ENCODE measurements around the gene ATP10B. TPM values are rescaled to one million over a fixed set of nuclear protein-coding genes. Genes with fewer than 3 reads are reported as not detected.
A peak's percentile ranks its signal among the peaks of the same experiment; 100 is the strongest.
"Not testable (repeated sequence)": the region's sequence is repeated elsewhere in the genome, so short reads cannot be mapped to it uniquely, and the experiment has no call there.

Gene ATP10B
- polyA plus RNA-seq, 3 donors: not detected

DNA sequence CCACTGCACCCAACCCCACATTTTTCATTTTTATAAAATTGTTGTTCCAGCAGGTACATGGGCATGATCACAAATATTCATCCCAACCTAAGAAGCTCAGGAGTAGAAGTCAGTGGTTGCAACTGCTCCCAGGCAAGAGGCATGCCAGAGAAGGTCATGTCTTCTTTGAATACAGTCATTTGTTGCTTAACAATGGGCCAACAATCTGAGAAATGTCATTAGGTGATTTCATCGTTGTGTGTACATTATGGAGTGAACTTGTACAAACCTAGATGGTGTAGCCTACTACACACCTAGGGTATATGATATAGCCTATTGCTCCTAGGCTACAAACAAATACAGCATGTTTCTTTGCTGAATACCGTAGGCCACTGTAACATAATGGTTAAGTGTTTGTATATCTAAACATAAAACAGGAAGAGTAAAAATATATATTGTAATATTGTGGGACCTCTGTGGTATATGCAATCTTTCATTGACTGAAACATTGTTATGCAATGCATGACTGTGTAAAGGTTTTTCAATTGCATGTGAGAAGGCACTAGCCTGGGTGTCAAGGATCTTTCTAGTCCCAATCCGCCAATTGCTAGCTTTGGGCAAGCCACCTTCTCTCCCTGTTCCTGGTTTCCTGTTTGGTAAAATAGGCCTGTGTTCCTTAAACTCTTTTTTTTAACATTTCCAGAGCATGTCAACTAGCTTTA is 27.6 kb downstream of the ATP10B start:
- H3K9me3 Mint-ChIP-seq: peaks cover 16 to 27% (median 22%) of the 10 kb centered on the region in 7 donors
- H3K27me3 Mint-ChIP-seq (ENCODE audit: low read depth in 3 of 3): peaks cover 0 to 4% (median 4%) of the 10 kb centered on the region in 3 donors
- H3K4me1 Mint-ChIP-seq: peaks cover 39% of the 10 kb centered on the region
- Histone ChIP-seq H3K36me3 (replicated peaks in 1 of 2; ENCODE audit: control insufficient read depth in 1 of 2, insufficient read depth in 2 of 2, low read length in 2 of 2) (no peaks in the 10 kb centered on the region), H3K4me3 (replicated peaks in 1 of 3; ENCODE audit: low read depth in 2 of 3, low read length in 3 of 3) (peak overlapping the region in 1 of 3 experiments; percentile 34), H4K20me1 (ENCODE audit: insufficient read depth, low read length) (no peaks in the 10 kb centered on the region), H2AFZ (ENCODE audit: insufficient read depth, low read depth, low read length, poor library complexity, severe bottlenecking) (no peak overlapping the region), H3K27me3 (ENCODE audit: control insufficient read depth in 2 of 2, insufficient read depth in 2 of 2, low read length in 2 of 2) (no peaks in the 10 kb centered on the region), H3K9me3 (replicated peaks in 1 of 2; ENCODE audit: control insufficient read depth in 1 of 2, insufficient read depth in 1 of 2, low read length in 2 of 2) (peaks cover 6 to 19% of the 10 kb centered on the region in 2 donors), H3K9ac (ENCODE audit: insufficient read depth, low read length, poor library complexity, severe bottlenecking) (no peak overlapping the region), H3K79me2 (ENCODE audit: insufficient read depth, low read length) (no peaks in the 10 kb centered on the region), H3K4me1 (ENCODE audit: control insufficient read depth in 1 of 2, insufficient read depth in 2 of 2, low read length in 2 of 2) (peaks cover 14 to 30% of the 10 kb centered on the region in 2 donors), H3K4me2 (replicated peaks; ENCODE audit: extremely low read depth, low read length, poor library complexity, severe bottlenecking) (peak overlapping the region; percentile 24), H3K27ac (ENCODE audit: low read depth in 1 of 2, low read length in 2 of 2) (no peak overlapping the region)
- H3K27ac Mint-ChIP-seq: peak overlapping the region; percentile 38 to 86 (median 62)
- peak overlapping the region in 1 of 2 donors; percentile 2 for H3K4me3 Mint-ChIP-seq
- H3K36me3 Mint-ChIP-seq: peaks cover 4 to 11% of the 10 kb centered on the region in 2 donors
- peak; percentile 44 to 65 (median 56) for DNase-seq
- intact Hi-C loops (cut with micrococcal nuclease): no loop called here
- WGBS (ENCODE audit: insufficient coverage): no CpG with 5 or more reads among the region's 3 CpGs
- TF ChIP-seq, protein P1, sequence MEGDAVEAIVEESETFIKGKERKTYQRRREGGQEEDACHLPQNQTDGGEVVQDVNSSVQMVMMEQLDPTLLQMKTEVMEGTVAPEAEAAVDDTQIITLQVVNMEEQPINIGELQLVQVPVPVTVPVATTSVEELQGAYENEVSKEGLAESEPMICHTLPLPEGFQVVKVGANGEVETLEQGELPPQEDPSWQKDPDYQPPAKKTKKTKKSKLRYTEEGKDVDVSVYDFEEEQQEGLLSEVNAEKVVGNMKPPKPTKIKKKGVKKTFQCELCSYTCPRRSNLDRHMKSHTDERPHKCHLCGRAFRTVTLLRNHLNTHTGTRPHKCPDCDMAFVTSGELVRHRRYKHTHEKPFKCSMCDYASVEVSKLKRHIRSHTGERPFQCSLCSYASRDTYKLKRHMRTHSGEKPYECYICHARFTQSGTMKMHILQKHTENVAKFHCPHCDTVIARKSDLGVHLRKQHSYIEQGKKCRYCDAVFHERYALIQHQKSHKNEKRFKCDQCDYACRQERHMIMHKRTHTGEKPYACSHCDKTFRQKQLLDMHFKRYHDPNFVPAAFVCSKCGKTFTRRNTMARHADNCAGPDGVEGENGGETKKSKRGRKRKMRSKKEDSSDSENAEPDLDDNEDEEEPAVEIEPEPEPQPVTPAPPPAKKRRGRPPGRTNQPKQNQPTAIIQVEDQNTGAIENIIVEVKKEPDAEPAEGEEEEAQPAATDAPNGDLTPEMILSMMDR (IDR thresholded peaks at IDR 0.05): no peak

DNA sequence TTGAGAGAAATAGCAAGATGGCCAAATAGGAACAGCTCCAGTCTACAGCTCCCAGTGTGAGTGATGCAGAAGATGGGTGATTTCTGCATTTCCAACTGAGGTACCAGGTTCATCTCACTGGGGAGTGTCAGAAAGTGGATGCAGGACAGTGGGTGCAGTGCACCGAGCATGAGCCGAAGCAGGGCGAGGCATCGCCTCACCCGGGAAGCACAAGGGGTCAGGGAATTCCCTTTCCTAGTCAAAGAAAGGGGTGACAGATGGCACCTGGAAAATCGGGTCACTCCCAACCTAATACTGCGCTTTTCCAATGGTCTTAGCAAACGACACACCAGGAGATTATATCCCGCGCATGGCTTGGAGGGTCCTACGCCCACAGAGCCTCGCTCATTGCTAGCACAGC is 39.0 kb downstream of the ATP10B start:
- H3K27me3 ChIP-seq (ENCODE audit: control insufficient read depth in 2 of 2, insufficient read depth in 2 of 2, low read length in 2 of 2); H3K79me2 ChIP-seq (ENCODE audit: insufficient read depth, low read length); H2AFZ ChIP-seq (ENCODE audit: insufficient read depth, low read depth, low read length, poor library complexity, severe bottlenecking); H3K4me3 Mint-ChIP-seq; H3K4me1 ChIP-seq (ENCODE audit: control insufficient read depth in 1 of 2, insufficient read depth in 2 of 2, low read length in 2 of 2); H3K4me2 ChIP-seq (replicated peaks; ENCODE audit: extremely low read depth, low read length, poor library complexity, severe bottlenecking); H3K27ac ChIP-seq (ENCODE audit: low read depth in 1 of 2, low read length in 2 of 2); H3K27me3 Mint-ChIP-seq (ENCODE audit: low read depth in 3 of 3); H3K9me3 ChIP-seq (replicated peaks in 1 of 2; ENCODE audit: control insufficient read depth in 1 of 2, insufficient read depth in 1 of 2, low read length in 2 of 2); H3K9ac ChIP-seq (ENCODE audit: insufficient read depth, low read length, poor library complexity, severe bottlenecking); H4K20me1 ChIP-seq (ENCODE audit: insufficient read depth, low read length); H3K36me3 Mint-ChIP-seq; H3K4me1 Mint-ChIP-seq; intact Hi-C loops (cut with micrococcal nuclease); DNase-seq; H3K36me3 ChIP-seq (replicated peaks in 1 of 2; ENCODE audit: control insufficient read depth in 1 of 2, insufficient read depth in 2 of 2, low read length in 2 of 2); H3K4me3 ChIP-seq (replicated peaks in 1 of 3; ENCODE audit: low read depth in 2 of 3, low read length in 3 of 3): not testable (repeated sequence)
- peaks cover 14 to 37% (median 25%) of the 10 kb centered on the region in 7 donors for H3K9me3 Mint-ChIP-seq
- peak overlapping the region in 1 of 7 donors; percentile 48 for H3K27ac Mint-ChIP-seq
- WGBS (ENCODE audit: insufficient coverage): no CpG with 5 or more reads among the region's 12 CpGs

All from CD14-positive monocyte (primary cell).